Breast epithelium (tissue), 3 donors: Measurements from ENCODE around the gene ATP10B.

Experiments used
- CTCF ChIP-seq, 3 donors: fragments of 450-650 bp; IDR thresholded peaks; one replicate each; pipeline ENCODE4 v1.5.1; 2016 to 2017; ENCODE audit warnings: antibody characterized with exemption in 3 of 3, mild to moderate bottlenecking in 3 of 3, moderate library complexity in 3 of 3
- POLR2AphosphoS5 ChIP-seq, 3 donors: sonication (generic); formaldehyde crosslinking; IDR thresholded peaks; one replicate each; pipeline ENCODE4 v1.6.1; 2017; ENCODE audit warnings: antibody characterized with exemption in 3 of 3

- TF ChIP-seq CTCF (IDR thresholded peaks at IDR 0.05), result no peak
- TF ChIP-seq POLR2AphosphoS5 (IDR thresholded peaks at IDR 0.05), result no peak
Measured at GRCh38 chr5:160792281-160792680, 59.7 kb downstream of the ATP10B start.
